OCI-LY1 (cell line): Measurements from ENCODE around the gene CRACR2B.

Experiments
- EZH2 ChIP-seq: fragments of 200-600 bp; sonication (generic), shearing (Covaris generic); IDR thresholded peaks from 2 replicates; pipeline ENCODE4 v1.8.0; 2017; ENCODE audit warnings: borderline replicate concordance, mixed run types, mild to moderate bottlenecking, antibody characterized with exemption, low read length, moderate library complexity, mixed read lengths
- TF ChIP-seq, protein P1 (sequence below): fragments of 200-600 bp; sonication (generic), shearing (Covaris generic); IDR thresholded peaks from 2 replicates; pipeline ENCODE4 v1.5.1; 2017; ENCODE audit warnings: mild to moderate bottlenecking, antibody characterized with exemption, low read length, moderate library complexity, mixed read lengths

- TF ChIP-seq EZH2: no peak
- TF ChIP-seq, protein P1, sequence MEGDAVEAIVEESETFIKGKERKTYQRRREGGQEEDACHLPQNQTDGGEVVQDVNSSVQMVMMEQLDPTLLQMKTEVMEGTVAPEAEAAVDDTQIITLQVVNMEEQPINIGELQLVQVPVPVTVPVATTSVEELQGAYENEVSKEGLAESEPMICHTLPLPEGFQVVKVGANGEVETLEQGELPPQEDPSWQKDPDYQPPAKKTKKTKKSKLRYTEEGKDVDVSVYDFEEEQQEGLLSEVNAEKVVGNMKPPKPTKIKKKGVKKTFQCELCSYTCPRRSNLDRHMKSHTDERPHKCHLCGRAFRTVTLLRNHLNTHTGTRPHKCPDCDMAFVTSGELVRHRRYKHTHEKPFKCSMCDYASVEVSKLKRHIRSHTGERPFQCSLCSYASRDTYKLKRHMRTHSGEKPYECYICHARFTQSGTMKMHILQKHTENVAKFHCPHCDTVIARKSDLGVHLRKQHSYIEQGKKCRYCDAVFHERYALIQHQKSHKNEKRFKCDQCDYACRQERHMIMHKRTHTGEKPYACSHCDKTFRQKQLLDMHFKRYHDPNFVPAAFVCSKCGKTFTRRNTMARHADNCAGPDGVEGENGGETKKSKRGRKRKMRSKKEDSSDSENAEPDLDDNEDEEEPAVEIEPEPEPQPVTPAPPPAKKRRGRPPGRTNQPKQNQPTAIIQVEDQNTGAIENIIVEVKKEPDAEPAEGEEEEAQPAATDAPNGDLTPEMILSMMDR: no peak
These were observed 48.8 kb downstream of the CRACR2B start for GRCh38 chr11:876545-876944.
